Heart left ventricle (tissue), 13 donors: ENCODE measurements around the gene RPL31.

Experiments used
- POLR2A ChIP-seq, 2 donors: fragments of 450-650 bp; IDR thresholded peaks; one replicate each; pipeline ENCODE4 v1.6.1; 2017; ENCODE audit warnings: antibody characterized with exemption in 2 of 2, mild to moderate bottlenecking in 2 of 2, moderate library complexity in 2 of 2
- TF ChIP-seq, protein P1 (sequence below), 12 donors: fragments of 200-600 bp; sonication (generic) in 4 of 12; IDR thresholded peaks; one replicate each; pipeline versions ENCODE4 v1.5.0 to v1.8.0; 2018 to 2022; ENCODE audit warnings: antibody characterized with exemption in 12 of 12, mild to moderate bottlenecking in 5 of 12
- donor health status: ischemic (EF 13 %, LVEDD 7.1; RV severe dilation, severe dysfunction).
- donor health status: DM: no; HTN: yes; CAD: no.
- donor health status: DM: no; HTN: no; CAD: no.
- donor health status: ischemic (EF 25% LVEDD 6.9; RV normal size, moderate dysfunction).
- donor health status: ischemic (EF 25% LVEDD 5.7; RV mildly dilated, moderate dysfunction).
- donor health status: ischemic (EF 35%, LVEDD 5.7; RV mildly dilated, moderate dysfunction).
- donor health status: nonischemic (EF 11% LVEDD 7.7; RV severe dilation, severe dysfunction).
- donor health status: DM: yes; HTN: yes; CAD: no.
- donor health status: PGD.
- donor health status: ischemic (EF 29% LVEDD 5.4; RV normal size, mild dysfunction).
- donor health status: nonischemic (EF 23%, LVEDD 6.1; RV moderate dilation, normal function).

DNA sequence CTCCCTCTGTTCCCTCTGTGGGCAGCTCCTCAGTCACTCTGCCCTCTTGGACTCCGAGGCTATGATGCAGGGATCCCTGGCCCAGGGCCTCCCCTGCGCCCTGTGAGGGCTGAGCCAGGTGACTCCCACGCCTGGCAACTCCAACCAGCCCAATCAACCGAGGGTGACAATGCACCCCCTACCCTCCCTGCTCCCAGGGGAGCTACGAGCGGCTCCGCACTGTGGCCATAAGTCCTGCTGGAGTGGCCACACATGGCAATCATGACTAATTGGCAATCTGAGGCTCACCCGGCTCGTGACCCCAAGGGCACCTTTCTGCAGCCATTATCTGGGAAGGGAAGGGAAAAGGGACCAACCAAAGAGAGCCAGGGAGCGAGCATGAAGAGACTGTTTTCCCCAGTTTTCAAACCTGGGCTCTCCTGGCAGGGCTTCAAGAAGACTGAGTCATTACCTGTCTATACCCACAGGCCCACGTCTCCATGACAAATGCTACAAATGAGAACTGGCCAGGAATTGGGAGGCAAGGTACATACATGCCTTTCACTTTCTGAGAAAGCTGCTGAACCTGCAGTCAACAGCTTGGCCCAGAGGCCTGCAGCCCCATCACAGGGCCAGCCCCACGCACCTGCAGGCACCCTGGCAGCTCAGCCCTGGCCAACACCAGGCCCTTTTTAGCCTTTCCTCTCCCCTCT is 45.1 kb downstream of the RPL31 start:
- TF ChIP-seq, protein P1, sequence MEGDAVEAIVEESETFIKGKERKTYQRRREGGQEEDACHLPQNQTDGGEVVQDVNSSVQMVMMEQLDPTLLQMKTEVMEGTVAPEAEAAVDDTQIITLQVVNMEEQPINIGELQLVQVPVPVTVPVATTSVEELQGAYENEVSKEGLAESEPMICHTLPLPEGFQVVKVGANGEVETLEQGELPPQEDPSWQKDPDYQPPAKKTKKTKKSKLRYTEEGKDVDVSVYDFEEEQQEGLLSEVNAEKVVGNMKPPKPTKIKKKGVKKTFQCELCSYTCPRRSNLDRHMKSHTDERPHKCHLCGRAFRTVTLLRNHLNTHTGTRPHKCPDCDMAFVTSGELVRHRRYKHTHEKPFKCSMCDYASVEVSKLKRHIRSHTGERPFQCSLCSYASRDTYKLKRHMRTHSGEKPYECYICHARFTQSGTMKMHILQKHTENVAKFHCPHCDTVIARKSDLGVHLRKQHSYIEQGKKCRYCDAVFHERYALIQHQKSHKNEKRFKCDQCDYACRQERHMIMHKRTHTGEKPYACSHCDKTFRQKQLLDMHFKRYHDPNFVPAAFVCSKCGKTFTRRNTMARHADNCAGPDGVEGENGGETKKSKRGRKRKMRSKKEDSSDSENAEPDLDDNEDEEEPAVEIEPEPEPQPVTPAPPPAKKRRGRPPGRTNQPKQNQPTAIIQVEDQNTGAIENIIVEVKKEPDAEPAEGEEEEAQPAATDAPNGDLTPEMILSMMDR (IDR thresholded peaks at IDR 0.05): no peak
- TF ChIP-seq POLR2A (IDR thresholded peaks at IDR 0.05): no peak
